ENCODE results near the gene SCAMP5.

- TF ChIP-seq CTCF (IDR thresholded peaks at IDR 0.05): no peak
- no peak for TF ChIP-seq POLR2A (IDR thresholded peaks at IDR 0.05)
Observed at GRCh38 chr15:74964794-74965193, 30.6 kb upstream of the SCAMP5 start.

Data from Peyer's patch (tissue), 4 donors.